Stimulated activated naive CD8-positive, alpha-beta T cell treated with anti-CD3 and anti-CD28 coated beads, Interleukin-15, Interleukin-2, amounts not matched to agents 100 ng/mL and 50 ng/mL, for 24 hours (primary cell): ENCODE measurements around the gene MAML2.

Source experiments
- H3K27ac Mint-ChIP-seq: one replicate; pipeline ENCODE4 v1.8.0; 2021; ENCODE audit warnings: mild to moderate bottlenecking, mixed read lengths
- H3K27me3 Mint-ChIP-seq: one replicate; pipeline ENCODE4 v1.8.0; 2021; ENCODE audit warnings: mixed read lengths
- H3K36me3 Mint-ChIP-seq: one replicate; pipeline ENCODE4 v1.8.0; 2021; ENCODE audit warnings: low read depth, mixed read lengths
- H3K4me1 Mint-ChIP-seq: one replicate; pipeline ENCODE4 v1.8.0; 2021; ENCODE audit warnings: low read depth, mixed read lengths
- H3K4me3 Mint-ChIP-seq: one replicate; pipeline ENCODE4 v1.8.0; 2021; ENCODE audit warnings: mild to moderate bottlenecking, mixed read lengths
- H3K9me3 Mint-ChIP-seq: one replicate; pipeline ENCODE4 v1.8.0; 2021; ENCODE audit warnings: mixed read lengths

The MAML2 gene

GRCh38 chr11:96221244-96222070 lies 121.5 kb downstream of the MAML2 start:
- Mint-ChIP-seq H3K27me3 (no peaks in the 10 kb centered on the region), H3K4me1 (peaks cover 86% of the 10 kb centered on the region), H3K36me3 (peaks cover 14% of the 10 kb centered on the region), H3K4me3 (no peak overlapping the region), H3K27ac (peak overlapping the region; percentile 69), H3K9me3 (no peaks in the 10 kb centered on the region)

GRCh38 chr11:96219981-96220623 lies 122.9 kb downstream of the MAML2 start:
- H3K4me3 Mint-ChIP-seq, result peak overlapping the region; percentile 1
- no peaks in the 10 kb centered on the region for H3K9me3 Mint-ChIP-seq
- H3K4me1 Mint-ChIP-seq, result peaks cover 88% of the 10 kb centered on the region
- peak overlapping the region; percentile 73 for H3K27ac Mint-ChIP-seq
- peaks cover 13% of the 10 kb centered on the region for H3K36me3 Mint-ChIP-seq
- no peaks in the 10 kb centered on the region for H3K27me3 Mint-ChIP-seq

GRCh38 chr11:96218901-96219300 lies 124.1 kb downstream of the MAML2 start:
- H3K27ac Mint-ChIP-seq, result peak overlapping the region; percentile 49
- H3K27me3 Mint-ChIP-seq, result no peaks in the 10 kb centered on the region
- H3K36me3 Mint-ChIP-seq, result peaks cover 9% of the 10 kb centered on the region
- H3K4me1 Mint-ChIP-seq, result peaks cover 89% of the 10 kb centered on the region
- H3K9me3 Mint-ChIP-seq, result no peaks in the 10 kb centered on the region
- no peak overlapping the region for H3K4me3 Mint-ChIP-seq

DNA sequence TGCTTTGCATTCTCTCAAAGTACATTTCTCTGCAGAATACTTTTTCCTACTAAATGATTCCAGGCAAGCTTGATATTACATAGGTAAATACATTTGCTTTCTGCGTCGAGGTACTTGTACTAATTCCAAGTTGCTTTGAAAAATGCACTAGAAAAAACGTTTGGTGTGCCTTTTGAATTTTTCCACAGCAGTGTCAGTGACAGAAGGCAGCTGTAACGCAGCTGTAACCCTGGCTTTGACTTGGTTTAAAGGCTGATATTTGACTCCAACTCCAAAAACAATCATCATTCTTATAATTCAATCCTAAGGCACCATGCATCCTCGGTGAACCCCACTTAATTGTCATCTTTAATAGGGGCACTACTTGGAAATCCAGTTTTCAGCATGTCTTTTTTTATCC lies 125.0 kb downstream of the MAML2 start:
- Mint-ChIP-seq H3K4me1 (peaks cover 91% of the 10 kb centered on the region), H3K27me3 (no peaks in the 10 kb centered on the region), H3K9me3 (no peaks in the 10 kb centered on the region), H3K36me3 (peaks cover 4% of the 10 kb centered on the region), H3K27ac (peak overlapping the region; percentile 64), H3K4me3 (no peak overlapping the region)

DNA sequence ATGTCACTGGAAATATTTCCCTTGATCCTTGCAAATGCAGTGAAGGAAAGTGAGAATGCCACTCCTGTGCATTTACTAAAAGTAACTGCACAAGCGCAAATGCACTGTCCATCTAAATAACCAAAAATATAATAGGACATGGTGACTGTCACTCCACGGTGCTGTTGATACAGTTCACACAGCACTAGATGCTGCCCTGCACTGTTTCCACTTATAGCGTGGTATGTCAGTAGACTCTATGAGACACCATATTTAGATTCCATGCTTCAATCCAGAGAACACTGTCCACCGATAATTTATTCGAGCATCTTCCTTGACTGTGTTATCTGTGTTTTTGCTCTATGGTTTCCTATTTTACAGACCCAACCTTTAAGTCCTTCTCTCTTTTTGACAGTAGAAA lies 125.8 kb downstream of the MAML2 start:
- H3K4me1 Mint-ChIP-seq, result peaks cover 94% of the 10 kb centered on the region
- H3K27me3 Mint-ChIP-seq, result no peaks in the 10 kb centered on the region
- peak overlapping the region; percentile 12 for H3K27ac Mint-ChIP-seq
- peaks cover 4% of the 10 kb centered on the region for H3K36me3 Mint-ChIP-seq
- no peak overlapping the region for H3K4me3 Mint-ChIP-seq
- H3K9me3 Mint-ChIP-seq, result no peaks in the 10 kb centered on the region

DNA sequence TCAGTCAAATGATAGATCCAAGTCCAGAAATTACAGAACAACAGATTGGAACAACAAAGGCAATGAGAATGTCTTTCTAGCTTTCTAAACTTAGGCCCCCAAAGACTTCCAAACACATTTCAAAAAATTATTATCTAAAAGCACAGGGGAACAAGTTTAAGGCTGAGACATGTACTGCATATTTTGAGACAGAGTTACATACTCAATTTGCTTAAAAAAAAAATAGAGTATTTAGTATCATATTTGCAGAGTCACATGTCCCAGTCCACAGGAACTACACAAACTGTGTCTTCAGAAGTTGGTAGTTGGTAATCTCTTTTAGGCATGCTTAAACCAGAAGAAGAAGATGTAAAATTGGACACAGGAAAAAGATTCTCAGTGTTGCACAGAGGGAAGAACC lies 127.2 kb downstream of the MAML2 start:
- Mint-ChIP-seq H3K9me3 (no peaks in the 10 kb centered on the region), H3K27me3 (no peaks in the 10 kb centered on the region), H3K4me1 (peaks cover 94% of the 10 kb centered on the region), H3K27ac (peak overlapping the region; percentile 97), H3K4me3 (peak overlapping the region; percentile 67), H3K36me3 (peaks cover 4% of the 10 kb centered on the region)

GRCh38 chr11:96215110-96215782 lies 127.7 kb downstream of the MAML2 start:
- Mint-ChIP-seq H3K9me3 (no peaks in the 10 kb centered on the region), H3K27ac (peak overlapping the region; percentile 97), H3K36me3 (peaks cover 4% of the 10 kb centered on the region), H3K4me1 (peaks cover 93% of the 10 kb centered on the region), H3K4me3 (peak overlapping the region; percentile 67), H3K27me3 (no peaks in the 10 kb centered on the region)

- Mint-ChIP-seq H3K36me3 (peaks cover 4% of the 10 kb centered on the region), H3K4me1 (peaks cover 91% of the 10 kb centered on the region), H3K27ac (peak overlapping the region; percentile 97), H3K9me3 (no peaks in the 10 kb centered on the region), H3K27me3 (no peaks in the 10 kb centered on the region), H3K4me3 (peak overlapping the region; percentile 67)
These were observed 128.3 kb downstream of the MAML2 start for GRCh38 chr11:96214777-96215109.

DNA sequence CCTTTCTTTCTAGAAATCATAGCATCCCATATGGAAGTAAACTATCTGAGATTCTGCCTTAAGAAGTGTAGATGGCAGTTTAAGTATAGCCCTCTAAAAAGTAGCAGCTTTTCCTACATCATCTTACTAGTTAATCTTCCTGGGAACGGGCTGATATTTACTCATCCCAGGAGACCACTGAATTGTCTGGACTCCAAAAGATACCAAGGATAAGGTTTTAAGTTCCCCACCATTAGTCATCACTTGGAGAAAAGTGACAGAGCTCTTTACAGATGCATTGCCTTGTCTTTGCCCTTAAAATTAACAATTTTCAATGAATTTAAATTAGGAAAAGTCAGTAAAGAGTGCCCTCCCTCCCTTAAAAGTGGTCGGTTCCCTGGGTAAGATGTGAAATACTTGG lies 129.5 kb downstream of the MAML2 start:
- no peaks in the 10 kb centered on the region for H3K27me3 Mint-ChIP-seq
- no peaks in the 10 kb centered on the region for H3K9me3 Mint-ChIP-seq
- H3K27ac Mint-ChIP-seq, result no peak overlapping the region
- peaks cover 95% of the 10 kb centered on the region for H3K4me1 Mint-ChIP-seq
- peaks cover 4% of the 10 kb centered on the region for H3K36me3 Mint-ChIP-seq
- H3K4me3 Mint-ChIP-seq, result no peak overlapping the region

DNA sequence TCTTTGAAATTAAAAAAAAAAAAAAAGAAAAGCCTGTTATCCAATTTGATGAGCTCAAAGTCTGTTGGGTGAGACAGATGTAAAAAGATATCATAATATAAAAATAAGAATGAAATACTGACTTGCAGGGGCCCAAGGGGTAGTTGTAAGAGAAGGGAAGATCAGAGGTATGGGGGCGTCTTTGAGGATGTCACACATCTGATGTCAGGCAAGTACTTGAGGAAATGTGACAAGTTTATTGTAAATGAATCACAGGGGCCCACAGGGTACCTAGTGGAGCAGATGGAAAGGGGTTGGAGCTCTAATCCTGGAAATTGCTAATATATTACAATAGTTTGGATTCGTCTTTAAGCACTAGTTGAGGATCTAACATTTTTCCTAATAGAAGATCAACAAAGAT lies 131.6 kb downstream of the MAML2 start:
- Mint-ChIP-seq H3K4me1 (peaks cover 96% of the 10 kb centered on the region), H3K36me3 (peaks cover 4% of the 10 kb centered on the region), H3K9me3 (no peaks in the 10 kb centered on the region), H3K27ac (peak overlapping the region; percentile 95), H3K27me3 (no peaks in the 10 kb centered on the region), H3K4me3 (peak overlapping the region; percentile 57)

GRCh38 chr11:96207459-96208449 lies 135.2 kb downstream of the MAML2 start:
- no peaks in the 10 kb centered on the region for H3K36me3 Mint-ChIP-seq
- H3K4me1 Mint-ChIP-seq, result peaks cover 97% of the 10 kb centered on the region
- no peaks in the 10 kb centered on the region for H3K27me3 Mint-ChIP-seq
- H3K27ac Mint-ChIP-seq, result peak overlapping the region; percentile 92
- peak overlapping the region; percentile 42 for H3K4me3 Mint-ChIP-seq
- no peaks in the 10 kb centered on the region for H3K9me3 Mint-ChIP-seq

GRCh38 chr11:96206955-96207354 lies 136.0 kb downstream of the MAML2 start:
- Mint-ChIP-seq H3K36me3 (no peaks in the 10 kb centered on the region), H3K4me3 (peak overlapping the region; percentile 42), H3K27me3 (no peaks in the 10 kb centered on the region), H3K9me3 (no peaks in the 10 kb centered on the region), H3K27ac (peak overlapping the region; percentile 92), H3K4me1 (peaks cover 95% of the 10 kb centered on the region)

GRCh38 chr11:96205460-96205809 lies 137.6 kb downstream of the MAML2 start:
- peak overlapping the region; percentile 92 for H3K27ac Mint-ChIP-seq
- H3K9me3 Mint-ChIP-seq, result no peaks in the 10 kb centered on the region
- H3K27me3 Mint-ChIP-seq, result no peaks in the 10 kb centered on the region
- peak overlapping the region; percentile 59 for H3K4me3 Mint-ChIP-seq
- peaks cover 90% of the 10 kb centered on the region for H3K4me1 Mint-ChIP-seq
- peaks cover 9% of the 10 kb centered on the region for H3K36me3 Mint-ChIP-seq

DNA sequence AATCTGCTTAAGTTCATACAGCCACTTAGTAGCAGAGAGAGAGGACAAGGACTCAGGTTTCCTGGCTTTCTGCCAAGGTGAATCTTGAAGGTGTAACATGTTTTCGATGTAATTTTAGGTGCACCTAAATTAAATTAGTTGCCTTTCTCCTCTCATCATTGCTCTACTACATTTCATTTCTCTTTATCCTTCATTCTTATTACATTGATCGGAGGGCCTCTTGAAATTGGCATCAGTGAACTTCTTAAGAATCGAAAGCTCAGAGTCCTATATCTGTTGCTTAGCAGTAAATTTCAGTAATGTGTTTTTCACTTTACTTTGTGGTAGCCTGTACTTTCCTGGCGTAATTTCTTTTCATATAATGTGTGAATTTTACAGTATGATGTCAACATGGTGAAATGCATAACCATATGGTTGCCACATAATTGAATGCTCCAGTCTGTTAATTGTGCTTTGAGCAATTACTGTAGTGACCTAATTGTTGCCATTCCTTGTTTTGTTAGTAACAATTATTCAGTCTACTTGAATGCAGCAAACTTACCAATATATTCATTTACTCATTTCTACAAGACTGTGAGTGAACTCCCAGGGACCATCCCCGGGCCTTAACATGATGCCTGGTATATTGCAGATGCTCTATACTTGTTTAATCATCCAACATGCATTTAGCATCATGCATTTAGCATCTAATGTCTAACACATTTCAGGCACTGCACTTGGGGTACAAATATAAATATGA lies 138.1 kb downstream of the MAML2 start:
- Mint-ChIP-seq H3K36me3 (peaks cover 14% of the 10 kb centered on the region), H3K4me3 (peak overlapping the region; percentile 59), H3K27ac (peak overlapping the region; percentile 92), H3K4me1 (peaks cover 92% of the 10 kb centered on the region), H3K9me3 (no peaks in the 10 kb centered on the region), H3K27me3 (no peaks in the 10 kb centered on the region)
